Globus pallidus (tissue), 1 donor: ENCODE results near the gene C20orf204.

ENCODE experiments used
- DNase-seq: peaks from one replicate; pipeline ENCODE4 v3.0.0-alpha.2; 2015; ENCODE audit warnings: low spot score

The C20orf204 gene

DNA sequence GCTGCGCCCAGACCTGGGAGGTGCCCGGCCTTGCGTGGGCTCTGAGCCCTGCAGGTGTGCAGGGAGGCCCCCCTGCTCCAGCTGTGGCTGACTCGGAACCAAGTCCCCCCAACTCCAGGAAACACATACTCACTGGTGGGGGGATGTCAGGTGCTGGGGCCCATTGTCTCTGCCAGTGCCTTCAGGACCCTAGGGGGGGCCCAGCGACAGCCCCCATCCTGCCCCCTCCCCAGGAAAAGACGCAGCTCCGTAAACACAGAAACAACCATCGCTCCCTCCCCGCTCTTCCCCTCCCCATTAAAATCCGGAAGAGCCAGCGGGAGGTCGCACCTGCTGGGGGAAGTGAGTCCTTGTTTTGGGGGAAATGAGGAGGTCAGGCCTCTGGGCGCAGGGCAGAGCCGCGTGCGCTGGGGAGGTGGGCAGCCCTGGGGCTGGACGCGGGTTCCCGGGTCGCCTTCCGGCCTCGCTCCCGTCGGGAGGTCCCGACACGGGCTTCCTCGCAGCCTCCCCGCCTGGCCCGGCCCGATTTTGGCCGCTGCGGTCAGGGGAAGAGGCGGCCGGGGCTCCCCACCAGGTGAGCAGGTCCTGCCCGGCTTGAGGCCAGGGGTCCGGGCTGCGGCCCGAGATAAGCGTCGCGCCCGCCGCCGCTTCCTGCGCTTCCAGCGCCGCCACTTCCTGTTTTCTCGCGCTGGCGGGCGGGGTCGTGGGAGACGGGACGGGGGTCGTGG is 6.2 kb downstream of the C20orf204 start:
- DNase-seq = no peak

- no peak for DNase-seq
Observed at GRCh38 chr20:64043768-64044167, 7.8 kb downstream of the C20orf204 start.

DNA sequence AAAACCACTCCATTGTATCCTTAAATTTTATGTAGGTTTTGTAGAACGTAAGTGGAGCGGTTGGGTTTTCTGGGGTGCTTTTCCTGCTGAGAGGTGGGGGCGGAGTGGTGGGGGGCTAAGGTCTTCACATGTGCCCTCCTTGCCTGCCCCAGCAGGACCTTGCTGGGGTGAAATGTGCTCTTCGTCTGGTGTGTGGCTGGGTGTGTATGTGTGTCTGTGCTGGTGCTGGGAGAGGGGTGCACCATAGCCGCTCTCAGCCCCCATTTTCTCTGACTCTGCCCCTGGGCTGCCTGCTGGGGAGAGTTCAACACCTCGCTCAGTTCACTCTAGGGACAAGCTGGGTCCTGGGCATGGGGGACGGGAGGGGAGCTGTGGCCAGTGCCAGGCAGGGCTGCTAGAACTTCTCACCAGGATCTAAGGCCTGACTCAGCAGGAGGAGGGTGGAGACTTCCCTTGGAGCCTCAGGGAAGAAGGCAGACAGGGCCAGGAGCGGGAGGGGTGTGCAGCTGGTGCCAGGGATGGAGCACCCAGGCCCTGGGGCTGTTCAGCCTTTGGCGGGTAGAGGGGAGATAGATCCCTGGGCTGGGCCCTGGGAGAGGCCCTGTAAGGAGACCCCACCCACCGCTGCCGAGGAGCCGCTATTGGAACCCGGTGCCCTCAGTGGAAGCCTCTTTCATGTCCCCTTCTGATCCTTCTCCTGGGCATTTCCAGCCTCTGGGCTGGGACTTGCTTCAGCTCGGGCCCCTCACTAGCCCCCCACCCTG is 8.7 kb downstream of the C20orf204 start:
- no peak for DNase-seq

GRCh38 chr20:64045346-64046011 is 9.5 kb downstream of the C20orf204 start:
- DNase-seq = no peak

DNA sequence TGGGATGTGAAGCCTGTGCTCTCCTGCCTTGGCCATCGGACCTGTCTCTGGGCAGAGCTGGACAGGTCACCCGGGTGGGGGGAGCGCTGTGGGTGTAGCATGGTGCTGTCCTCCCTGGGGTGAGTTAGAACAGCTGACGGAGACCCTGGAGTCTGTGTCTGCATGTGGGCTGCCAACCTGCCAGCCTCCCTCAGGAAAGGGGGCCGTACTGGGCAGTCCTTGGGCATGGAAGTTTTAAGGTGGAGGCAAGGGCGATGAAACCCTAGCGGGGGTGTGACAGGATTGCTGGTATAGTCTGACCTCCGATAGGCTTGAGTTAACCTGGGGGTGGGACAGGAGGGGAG is 11.0 kb downstream of the C20orf204 start:
- no peak for DNase-seq

DNA sequence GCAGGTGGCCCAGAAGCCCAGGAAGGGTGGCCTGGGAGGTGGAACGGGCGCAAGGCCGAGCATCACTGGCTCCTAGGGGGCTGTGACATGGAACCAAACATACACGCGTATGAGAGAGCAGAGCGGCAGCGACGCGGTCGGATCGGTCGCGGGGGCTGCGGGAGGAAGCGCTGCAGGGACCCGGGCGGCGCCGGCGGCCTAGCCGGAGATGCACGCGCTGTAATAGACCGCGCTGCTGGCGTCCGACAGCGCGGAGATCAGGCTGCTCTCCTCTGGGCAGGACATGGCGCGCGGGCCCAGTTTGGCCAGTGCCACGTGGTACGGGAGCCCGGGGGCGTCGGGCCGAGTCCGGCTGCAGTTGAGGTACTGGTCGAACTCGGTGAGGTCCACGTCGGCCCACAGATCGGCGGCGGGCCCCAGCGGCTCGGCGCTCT is 12.0 kb downstream of the C20orf204 start:
- no peak for DNase-seq

DNA sequence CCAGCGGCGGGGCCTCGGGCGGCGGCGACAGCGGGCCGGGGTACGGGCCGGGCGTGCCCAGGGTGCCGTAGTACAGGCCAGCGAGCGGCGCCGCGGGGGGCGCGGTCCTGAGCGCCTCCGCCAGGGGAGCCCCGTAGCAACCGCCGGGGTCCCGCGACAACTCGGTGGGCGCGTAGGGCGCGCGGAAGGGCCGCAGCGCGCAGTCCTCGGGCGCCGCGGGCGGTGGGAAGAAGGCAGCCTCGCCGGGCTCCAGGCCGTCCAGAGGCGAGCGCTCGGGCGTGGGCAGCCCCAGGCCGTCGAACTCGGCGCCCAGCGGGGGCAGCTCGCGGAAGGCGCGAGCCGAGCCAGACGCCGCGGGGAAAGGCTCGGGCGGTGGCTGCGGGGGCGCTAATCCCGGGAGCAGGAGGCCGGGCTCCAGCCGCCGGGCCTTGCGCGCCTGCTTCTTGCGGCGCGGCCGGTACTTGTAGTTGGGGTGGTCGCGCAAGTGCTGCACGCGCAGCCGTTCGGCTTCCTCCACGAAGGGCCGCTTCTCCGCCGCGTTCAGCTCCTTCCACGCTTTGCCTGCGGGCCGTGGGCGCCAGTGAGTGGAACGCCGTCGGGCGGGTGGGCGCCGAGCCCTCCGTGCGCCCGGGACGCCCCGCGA is 12.5 kb downstream of the C20orf204 start:
- no peak for DNase-seq

DNA sequence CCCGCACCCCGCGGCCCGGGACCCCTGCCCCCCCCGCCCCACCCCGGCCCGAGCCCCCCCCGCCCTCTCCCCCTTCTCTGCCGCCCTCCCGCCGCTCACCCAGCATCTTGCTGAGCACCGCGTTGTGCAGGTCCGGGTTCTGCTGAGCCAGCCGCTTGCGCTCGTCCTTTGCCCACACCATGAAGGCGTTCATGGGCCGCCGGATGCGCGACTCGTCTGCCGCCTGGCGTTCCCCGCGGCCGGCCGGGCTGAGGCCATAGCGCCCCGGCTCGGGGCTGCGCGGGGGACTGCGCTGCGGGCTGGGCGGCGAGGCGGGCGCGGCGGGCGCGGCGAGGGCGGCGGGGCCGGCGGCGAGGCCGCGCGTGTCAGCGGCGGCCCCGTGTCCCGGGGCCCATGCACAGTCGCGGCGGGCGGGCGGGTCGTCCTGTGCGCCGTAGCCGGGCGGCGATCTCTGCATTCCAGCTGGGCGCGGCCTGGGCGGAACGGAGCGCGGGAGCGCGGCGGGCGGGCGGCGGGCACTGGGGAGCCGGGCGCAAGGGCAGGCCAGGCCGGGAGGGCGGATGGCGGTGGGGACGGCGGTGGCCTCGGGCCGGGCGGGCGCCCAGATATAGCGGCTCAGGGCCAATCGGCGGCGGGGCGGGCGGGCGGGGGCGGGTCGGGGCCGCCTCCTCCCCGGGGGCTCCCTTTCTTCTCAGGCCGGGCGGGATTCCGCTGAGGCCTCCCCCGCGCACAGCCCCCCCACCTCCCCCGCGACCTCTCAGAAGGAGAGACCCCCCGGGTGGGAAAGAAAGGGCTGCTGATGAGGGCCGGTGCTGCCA is 13.3 kb downstream of the C20orf204 start, which contains the start of gene SOX18:
Gene SOX18 (minus strand): TSS at position 580 of the 818 bp plus-strand sequence. CDS start 123 bp downstream, at position 457.
- no peak for DNase-seq

DNA sequence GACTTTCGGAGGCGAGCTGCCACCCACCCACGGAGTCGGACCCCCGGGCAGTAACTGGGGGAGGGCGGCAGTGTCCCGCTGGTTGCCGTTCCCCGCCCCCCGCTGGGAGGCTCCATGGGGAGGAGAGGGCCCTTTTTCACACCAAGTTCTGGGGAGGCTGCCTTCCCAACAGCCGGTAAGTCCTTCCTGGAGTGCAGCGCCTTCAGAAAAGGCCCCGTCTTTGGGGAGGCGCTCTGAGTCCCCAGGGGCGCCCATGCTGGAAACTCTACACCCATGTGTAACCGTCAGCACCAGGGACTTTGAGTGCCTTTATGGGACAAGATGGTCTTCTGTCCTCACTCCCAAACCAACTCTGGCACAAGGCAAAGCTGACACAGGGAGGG is 13.9 kb downstream of the C20orf204 start:
- DNase-seq = no peak

GRCh38 chr20:64050261-64051032 is 14.5 kb downstream of the C20orf204 start:
- DNase-seq = no peak

DNA sequence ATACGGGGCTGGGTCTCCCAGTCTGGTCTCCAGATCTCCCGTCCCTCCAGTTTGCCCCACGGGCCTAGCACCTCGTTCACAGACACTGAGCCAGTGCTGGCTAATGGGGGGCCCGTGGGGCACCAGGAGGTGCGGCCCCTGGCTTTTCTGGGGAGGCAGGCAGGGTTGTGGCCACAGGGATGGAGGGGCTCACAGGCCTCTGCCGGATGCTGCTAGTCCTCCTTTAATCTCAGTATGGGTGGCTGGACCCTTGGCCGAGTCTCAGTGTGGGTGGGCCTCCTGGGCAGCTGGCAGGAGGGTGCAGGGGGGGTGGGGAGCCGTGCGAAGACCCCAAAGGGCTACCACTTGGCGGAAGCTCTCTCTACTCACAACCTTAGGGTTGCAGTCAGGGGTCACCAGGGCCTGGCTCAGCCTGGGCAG is 15.1 kb downstream of the C20orf204 start:
- no peak for DNase-seq

DNA sequence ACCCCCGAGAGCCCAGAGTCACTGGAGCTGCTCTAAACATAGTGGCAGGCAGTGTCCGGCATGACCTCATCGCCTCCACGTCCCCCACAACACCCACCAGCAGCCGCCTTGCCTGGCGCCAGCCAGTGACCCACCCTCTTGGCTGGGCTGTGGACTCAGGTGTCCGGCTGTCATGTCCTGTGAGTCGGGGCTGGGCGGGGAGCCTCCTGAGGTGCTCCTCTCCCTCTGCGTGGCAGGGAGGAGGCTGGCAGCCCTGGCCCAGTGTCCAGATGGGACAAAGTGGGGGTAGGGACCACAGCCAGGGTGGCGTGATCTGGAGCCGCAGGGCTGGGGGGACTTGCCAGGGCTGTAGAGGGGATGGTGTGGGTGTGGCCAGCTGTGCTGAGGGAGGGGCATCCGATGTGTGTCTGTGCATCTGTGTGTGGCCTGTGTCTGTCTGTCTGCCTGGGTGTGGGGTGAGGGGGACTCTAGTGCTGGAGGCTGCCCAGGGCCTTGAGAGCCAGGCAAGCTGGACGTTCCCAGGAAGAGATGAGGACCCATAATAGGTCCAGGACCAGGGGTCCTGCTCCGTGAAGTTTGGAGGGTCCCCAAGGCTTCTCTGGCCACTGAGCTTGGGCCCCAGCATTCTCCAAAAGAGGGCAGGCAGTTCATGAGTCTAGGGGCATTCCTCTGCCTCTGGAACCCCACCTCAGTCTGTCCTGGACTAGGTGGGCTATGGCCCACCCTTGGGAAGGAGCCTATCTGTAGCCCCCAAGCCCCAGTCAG is 15.8 kb downstream of the C20orf204 start:
- DNase-seq = no peak

DNA sequence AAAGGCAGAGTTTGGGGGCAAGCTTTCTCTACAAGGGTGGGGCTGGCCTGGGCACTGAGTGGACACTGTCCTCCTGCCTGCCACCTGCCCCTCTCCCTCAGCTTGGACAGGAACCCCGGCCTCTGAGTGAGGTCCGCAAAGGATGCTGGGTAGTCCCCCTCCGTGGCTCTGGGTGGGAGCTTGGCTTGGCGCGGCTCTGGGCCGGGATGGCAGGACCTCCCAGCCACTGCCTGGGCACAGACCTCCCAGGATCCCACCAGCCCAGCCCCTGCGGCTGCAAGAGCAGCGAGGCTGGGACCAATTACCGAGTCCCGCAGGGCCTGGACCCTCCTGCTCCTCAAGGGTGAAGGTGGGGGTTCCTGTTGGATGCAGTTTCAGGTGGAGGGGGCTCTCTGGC is 16.3 kb downstream of the C20orf204 start:
- no peak for DNase-seq

- no peak for DNase-seq
Observed at GRCh38 chr20:64052987-64053840, 17.2 kb downstream of the C20orf204 start.

DNA sequence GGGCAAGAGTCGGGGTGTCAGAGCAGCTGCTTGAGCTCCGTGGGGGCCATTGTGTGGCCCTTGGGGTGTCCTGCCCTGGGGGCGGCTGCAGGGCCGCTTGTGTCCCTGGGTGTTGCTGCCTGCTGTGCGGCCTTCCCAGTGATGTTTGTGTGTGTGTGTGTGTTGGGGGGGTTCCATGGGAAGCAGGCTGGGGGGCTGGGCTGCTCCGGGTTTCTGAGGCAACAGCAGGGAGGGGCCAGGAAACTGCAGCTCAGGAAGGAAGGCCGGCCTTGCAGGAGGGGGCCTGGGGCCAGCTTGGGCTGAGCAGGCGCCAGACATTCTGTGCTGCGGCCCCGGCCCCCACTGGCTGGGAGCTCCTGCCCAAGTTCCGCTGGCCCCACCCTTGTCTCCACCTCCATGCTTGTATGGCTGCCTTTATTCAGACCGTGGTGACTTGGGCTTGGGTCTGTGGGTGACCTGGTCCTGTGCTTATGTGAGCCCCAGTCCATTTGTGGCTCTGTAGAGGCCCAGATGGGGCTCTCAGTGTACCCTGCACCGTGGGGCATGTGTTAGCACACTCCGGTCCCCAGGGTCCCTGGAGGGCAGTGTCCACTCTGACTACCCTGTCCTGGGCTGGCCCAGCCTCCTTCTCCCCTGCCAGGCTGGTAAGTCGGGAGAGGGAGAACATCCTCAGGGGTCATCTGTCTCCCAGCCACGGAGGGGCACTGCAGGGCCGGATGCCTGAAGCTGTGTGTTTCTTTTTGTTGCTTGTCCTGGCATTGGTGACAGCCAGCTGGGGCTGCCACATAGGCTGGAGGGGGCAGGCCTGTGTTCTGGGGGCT is 18.1 kb downstream of the C20orf204 start:
- DNase-seq = no peak

- no peak for DNase-seq
Observed at GRCh38 chr20:64055396-64055892, 19.5 kb downstream of the C20orf204 start.

DNA sequence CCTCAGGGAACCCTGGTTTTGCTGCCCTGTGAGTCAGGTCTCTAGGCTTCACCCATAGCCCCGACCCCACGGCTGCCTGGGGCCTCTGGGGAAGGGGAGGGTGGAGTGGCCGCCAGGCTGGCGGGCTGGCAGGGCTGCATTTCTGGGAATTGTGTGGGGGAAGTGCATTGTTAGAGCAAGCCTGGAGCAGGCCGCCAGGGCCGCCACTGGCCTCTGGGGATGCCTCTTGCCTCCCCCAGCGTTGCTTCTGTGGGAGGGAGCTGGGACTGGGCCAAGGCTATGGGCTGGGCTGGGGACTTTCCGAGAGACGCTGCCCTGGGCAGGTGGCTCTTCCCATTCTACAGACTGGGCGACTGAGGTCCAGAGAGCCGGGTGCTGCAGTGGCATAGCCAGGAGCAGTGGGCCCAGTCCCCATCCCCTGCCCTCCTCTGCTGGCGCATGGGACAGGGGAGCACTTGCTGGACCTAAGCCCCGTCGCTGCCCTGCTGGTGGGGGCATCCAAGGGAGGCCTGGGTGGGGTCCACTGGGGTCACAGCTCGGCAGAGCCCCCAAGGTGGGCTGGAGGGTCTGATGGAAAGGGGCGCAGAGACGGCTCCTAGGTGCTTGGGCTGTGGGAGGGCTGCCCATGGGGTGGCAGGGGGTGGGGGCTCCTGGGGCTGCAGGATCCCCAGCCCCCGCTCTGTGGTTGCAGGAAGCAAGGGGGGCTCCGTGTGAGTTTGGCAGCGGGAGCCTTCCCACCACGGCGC is 20.1 kb downstream of the C20orf204 start:
- no peak for DNase-seq

DNA sequence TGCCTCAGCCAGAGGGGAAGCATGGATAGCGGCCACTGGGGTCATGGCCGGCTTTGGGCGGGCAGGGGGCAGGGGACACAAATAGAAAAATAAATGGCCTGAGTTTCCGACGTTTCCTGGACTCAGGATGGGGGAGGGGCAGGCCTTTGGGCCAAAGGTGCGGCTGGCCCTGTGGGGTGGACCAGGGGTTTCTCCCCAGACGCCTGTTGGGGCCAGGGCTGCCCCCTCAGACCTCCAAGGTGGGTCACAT is 20.6 kb downstream of the C20orf204 start:
- no peak for DNase-seq
